ENCODE results near the gene NQO1. TPM values are rescaled to one million over a fixed set of nuclear protein-coding genes. Genes with fewer than 3 reads are reported as not detected.
"Not testable (repeated sequence)": the region's sequence is repeated elsewhere in the genome, so short reads cannot be mapped to it uniquely, and the experiment has no call there.

Gene NQO1
- total RNA-seq, 2 experiments from 2014 or later: 11.6 to 11.9 TPM

- Mint-ChIP-seq H3K36me3 (ENCODE audit: low read depth) (peaks cover under 1% of the 10 kb centered on the region), H3K9me3 (no peaks in the 10 kb centered on the region), H3K27me3 (ENCODE audit: low read depth) (no peaks in the 10 kb centered on the region), H3K27ac (no peak overlapping the region), H3K4me1 (ENCODE audit: low read depth) (peaks cover 8% of the 10 kb centered on the region), H3K4me3 (no peak overlapping the region)
- intact Hi-C loops (cut with micrococcal nuclease): no loop called here
- no peak for DNase-seq
- CTCF ChIA-PET: interaction anchor here (1.2 kb wide), 1 partner anchor 22 kb away, joined by 3 read pairs; the partner anchor contains the start of gene NOB1
Observed at GRCh38 chr16:69732101-69732500, 5.7 kb upstream of the NQO1 start.

- not testable (repeated sequence) for H3K4me3 Mint-ChIP-seq; H3K36me3 Mint-ChIP-seq (ENCODE audit: low read depth)
Observed at GRCh38 chr16:69731280-69731679, 4.9 kb upstream of the NQO1 start.

GRCh38 chr16:69729030-69729429 lies 2.7 kb upstream of the NQO1 start:
- H3K4me3 Mint-ChIP-seq; DNase-seq; H3K27me3 Mint-ChIP-seq (ENCODE audit: low read depth); H3K27ac Mint-ChIP-seq; intact Hi-C loops (cut with micrococcal nuclease); H3K36me3 Mint-ChIP-seq (ENCODE audit: low read depth); H3K9me3 Mint-ChIP-seq: not testable (repeated sequence)
- CTCF ChIA-PET: interaction anchor here (0.5 to 0.7 kb wide), 2 partner anchors 8 to 20 kb away, joined by 3 to 4 read pairs; no protein-coding TSS in a partner anchor
- H3K4me1 Mint-ChIP-seq (ENCODE audit: low read depth): peaks cover 25% of the 10 kb centered on the region

More at GRCh38 chr16:69731280-69731679, 4.9 kb upstream of the NQO1 start:
- DNase-seq; H3K9me3 Mint-ChIP-seq; H3K27ac Mint-ChIP-seq; H3K27me3 Mint-ChIP-seq (ENCODE audit: low read depth); intact Hi-C loops (cut with micrococcal nuclease): not testable (repeated sequence)
- CTCF ChIA-PET: interaction anchor here (1.2 kb wide), 1 partner anchor 23 kb away, joined by 3 read pairs; the partner anchor contains the start of gene NOB1
- peaks cover 16% of the 10 kb centered on the region for H3K4me1 Mint-ChIP-seq (ENCODE audit: low read depth)

GRCh38 chr16:69727916-69728270 lies 1.5 kb upstream of the NQO1 start:
- no peaks in the 10 kb centered on the region for H3K27me3 Mint-ChIP-seq (ENCODE audit: low read depth)
- H3K9me3 Mint-ChIP-seq: no peaks in the 10 kb centered on the region
- H3K4me1 Mint-ChIP-seq (ENCODE audit: low read depth): peaks cover 27% of the 10 kb centered on the region
- CTCF ChIA-PET: interaction anchor here (0.6 to 1.0 kb wide), 3 partner anchors 18 to 332 kb away, joined by 3 to 4 read pairs (median 3); no protein-coding TSS in a partner anchor
- H3K4me3 Mint-ChIP-seq: peak overlapping the region; percentile 99
- intact Hi-C loops (cut with micrococcal nuclease): no loop called here
- H3K27ac Mint-ChIP-seq: no peak overlapping the region
- DNase-seq: no peak
- H3K36me3 Mint-ChIP-seq (ENCODE audit: low read depth): peaks cover 2% of the 10 kb centered on the region

- peaks cover 27% of the 10 kb centered on the region for H3K4me1 Mint-ChIP-seq (ENCODE audit: low read depth)
- H3K27me3 Mint-ChIP-seq (ENCODE audit: low read depth): no peaks in the 10 kb centered on the region
- H3K36me3 Mint-ChIP-seq (ENCODE audit: low read depth): peaks cover 2% of the 10 kb centered on the region
- intact Hi-C loops (cut with micrococcal nuclease): loop anchor here (1.0 kb wide), 2 partner anchors 29 to 161 kb away; partner anchors contain the start of gene NOB1
- no peaks in the 10 kb centered on the region for H3K9me3 Mint-ChIP-seq
- peak overlapping the region; percentile 99 for H3K4me3 Mint-ChIP-seq
- CTCF ChIA-PET: interaction anchor here (1.4 to 3.4 kb wide), 4 partner anchors 17 to 29 kb away, joined by 5 to 16 read pairs (median 12); partner anchors contain the start of gene NOB1
- peak overlapping the region; percentile 92 for H3K27ac Mint-ChIP-seq
- DNase-seq: no peak
Observed at GRCh38 chr16:69725480-69726312, 664 bp downstream of the NQO1 start.

- H3K4me1 Mint-ChIP-seq (ENCODE audit: low read depth): peaks cover 27% of the 10 kb centered on the region
- no peak for DNase-seq
- peaks cover 2% of the 10 kb centered on the region for H3K36me3 Mint-ChIP-seq (ENCODE audit: low read depth)
- no peaks in the 10 kb centered on the region for H3K9me3 Mint-ChIP-seq
- intact Hi-C loops (cut with micrococcal nuclease): no loop called here
- no peaks in the 10 kb centered on the region for H3K27me3 Mint-ChIP-seq (ENCODE audit: low read depth)
- CTCF ChIA-PET: interaction anchor here (0.9 to 3.4 kb wide), 3 partner anchors 12 to 30 kb away, joined by 3 to 16 read pairs (median 11); partner anchors contain the start of gene NOB1
- peak overlapping the region; percentile 34 for H3K4me3 Mint-ChIP-seq
- H3K27ac Mint-ChIP-seq: no peak overlapping the region
Observed at GRCh38 chr16:69724981-69725479, 1.3 kb downstream of the NQO1 start.

GRCh38 chr16:69724414-69724873 lies 1.9 kb downstream of the NQO1 start:
- H3K27me3 Mint-ChIP-seq (ENCODE audit: low read depth): no peaks in the 10 kb centered on the region
- intact Hi-C loops (cut with micrococcal nuclease): no loop called here
- CTCF ChIA-PET: interaction anchor here (0.9 to 3.4 kb wide), 3 partner anchors 11 to 30 kb away, joined by 3 to 16 read pairs (median 11); partner anchors contain the start of gene NOB1
- H3K9me3 Mint-ChIP-seq: no peaks in the 10 kb centered on the region
- peaks cover 27% of the 10 kb centered on the region for H3K4me1 Mint-ChIP-seq (ENCODE audit: low read depth)
- no peak overlapping the region for H3K27ac Mint-ChIP-seq
- DNase-seq: no peak
- no peak overlapping the region for H3K4me3 Mint-ChIP-seq
- peaks cover 2% of the 10 kb centered on the region for H3K36me3 Mint-ChIP-seq (ENCODE audit: low read depth)

GRCh38 chr16:69721441-69721957 lies 4.9 kb downstream of the NQO1 start:
- Mint-ChIP-seq H3K27me3 (ENCODE audit: low read depth) (no peaks in the 10 kb centered on the region), H3K4me3 (no peak overlapping the region), H3K4me1 (ENCODE audit: low read depth) (peaks cover 13% of the 10 kb centered on the region), H3K36me3 (ENCODE audit: low read depth) (no peaks in the 10 kb centered on the region), H3K9me3 (no peaks in the 10 kb centered on the region), H3K27ac (no peak overlapping the region)
- CTCF ChIA-PET: interaction anchor here (1.3 kb wide), 1 partner anchor 11 kb away, joined by 4 read pairs; no protein-coding TSS in a partner anchor
- intact Hi-C loops (cut with micrococcal nuclease): no loop called here
- DNase-seq: no peak

GRCh38 chr16:69720822-69721430 lies 5.4 kb downstream of the NQO1 start:
- CTCF ChIA-PET: interaction anchor here (0.7 kb wide), 1 partner anchor 8 kb away, joined by 4 read pairs; no protein-coding TSS in a partner anchor
- no peak for DNase-seq
- H3K27me3 Mint-ChIP-seq (ENCODE audit: low read depth): no peaks in the 10 kb centered on the region
- no peak overlapping the region for H3K27ac Mint-ChIP-seq
- H3K4me1 Mint-ChIP-seq (ENCODE audit: low read depth): peaks cover 7% of the 10 kb centered on the region
- H3K9me3 Mint-ChIP-seq: no peaks in the 10 kb centered on the region
- intact Hi-C loops (cut with micrococcal nuclease): no loop called here
- no peaks in the 10 kb centered on the region for H3K36me3 Mint-ChIP-seq (ENCODE audit: low read depth)
- no peak overlapping the region for H3K4me3 Mint-ChIP-seq

- Mint-ChIP-seq H3K4me1 (ENCODE audit: low read depth) (no peaks in the 10 kb centered on the region), H3K36me3 (ENCODE audit: low read depth) (no peaks in the 10 kb centered on the region), H3K4me3 (no peak overlapping the region), H3K9me3 (no peaks in the 10 kb centered on the region), H3K27ac (no peak overlapping the region), H3K27me3 (ENCODE audit: low read depth) (no peaks in the 10 kb centered on the region)
- DNase-seq: no peak
- CTCF ChIA-PET: interaction anchor here (1.6 kb wide), 1 partner anchor 8 kb away, joined by 4 read pairs; no protein-coding TSS in a partner anchor
- intact Hi-C loops (cut with micrococcal nuclease): no loop called here
Observed at GRCh38 chr16:69718111-69718764, 8.1 kb downstream of the NQO1 start.

GRCh38 chr16:69717066-69717465 lies 9.3 kb downstream of the NQO1 start:
- Mint-ChIP-seq H3K4me3 (no peak overlapping the region), H3K4me1 (ENCODE audit: low read depth) (no peaks in the 10 kb centered on the region), H3K27me3 (ENCODE audit: low read depth) (no peaks in the 10 kb centered on the region), H3K9me3 (no peaks in the 10 kb centered on the region), H3K36me3 (ENCODE audit: low read depth) (no peaks in the 10 kb centered on the region), H3K27ac (no peak overlapping the region)
- CTCF ChIA-PET: interaction anchor here (0.6 to 1.2 kb wide), 2 partner anchors 37 to 222 kb away, joined by 3 to 4 read pairs; partner anchors contain the start of gene NOB1
- intact Hi-C loops (cut with micrococcal nuclease): no loop called here
- DNase-seq: no peak

Measured in activated naive CD4-positive, alpha-beta T cell treated with anti-CD3 and anti-CD28 coated beads for 36 hours (primary cell).